Inflammatory macrophage treated with lipopolysaccharide for 1 hour (primary cell): ENCODE measurements around the gene UGT1A7.
A peak's percentile ranks its signal among the peaks of the same experiment; 100 is the strongest.
"Not testable (repeated sequence)": the region's sequence is repeated elsewhere in the genome, so short reads cannot be mapped to it uniquely, and the experiment has no call there.

Source experiments
- DNase-seq, 2 donors: peaks; one replicate each; pipeline ENCODE4 v3.0.0-alpha.2; 2020 to 2022

UGT1A7 gene

DNA sequence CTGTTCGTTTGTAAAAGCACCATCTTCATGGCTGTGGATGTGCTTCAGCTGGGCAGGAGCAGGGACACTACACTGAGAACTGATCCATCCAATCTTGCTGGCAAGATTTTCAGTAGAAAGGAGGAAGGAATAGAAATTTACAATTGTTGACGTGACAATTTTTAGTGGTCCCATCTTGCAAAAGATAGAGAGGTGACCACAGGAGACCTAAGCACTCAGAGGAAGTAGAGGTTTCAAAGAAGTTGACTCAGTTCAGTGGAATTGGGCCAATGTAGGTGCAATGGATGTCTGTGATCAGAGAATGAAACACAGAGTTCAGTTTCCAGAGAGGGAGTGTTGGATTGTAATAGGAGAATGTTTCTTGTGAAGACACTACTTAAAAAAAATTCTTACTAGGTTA is 32.4 kb downstream of the UGT1A7 start:
- no peak for DNase-seq

DNA sequence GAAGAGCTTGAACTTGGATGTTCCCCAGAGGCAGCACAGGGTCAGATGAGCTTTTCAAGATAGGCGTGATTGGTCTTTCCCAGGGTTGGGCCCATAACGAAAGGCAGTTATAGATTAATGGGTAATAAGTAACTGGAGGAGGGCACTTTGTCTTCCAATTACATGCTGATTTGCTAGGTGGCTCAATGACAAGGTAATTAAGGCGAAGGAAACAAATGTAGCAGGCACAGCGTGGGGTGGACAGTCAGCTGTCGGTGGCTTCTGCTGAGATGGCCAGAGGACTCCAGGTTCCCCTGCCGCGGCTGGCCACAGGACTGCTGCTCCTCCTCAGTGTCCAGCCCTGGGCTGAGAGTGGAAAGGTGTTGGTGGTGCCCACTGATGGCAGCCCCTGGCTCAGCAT is 36.9 kb downstream of the UGT1A7 start, which contains the start of gene UGT1A4:
Gene UGT1A4, plus strand, starts transcription at position 185 of the 400 bp plus-strand sequence. Its CDS starts 85 bp downstream, at position 270.
- DNase-seq, result no peak

DNA sequence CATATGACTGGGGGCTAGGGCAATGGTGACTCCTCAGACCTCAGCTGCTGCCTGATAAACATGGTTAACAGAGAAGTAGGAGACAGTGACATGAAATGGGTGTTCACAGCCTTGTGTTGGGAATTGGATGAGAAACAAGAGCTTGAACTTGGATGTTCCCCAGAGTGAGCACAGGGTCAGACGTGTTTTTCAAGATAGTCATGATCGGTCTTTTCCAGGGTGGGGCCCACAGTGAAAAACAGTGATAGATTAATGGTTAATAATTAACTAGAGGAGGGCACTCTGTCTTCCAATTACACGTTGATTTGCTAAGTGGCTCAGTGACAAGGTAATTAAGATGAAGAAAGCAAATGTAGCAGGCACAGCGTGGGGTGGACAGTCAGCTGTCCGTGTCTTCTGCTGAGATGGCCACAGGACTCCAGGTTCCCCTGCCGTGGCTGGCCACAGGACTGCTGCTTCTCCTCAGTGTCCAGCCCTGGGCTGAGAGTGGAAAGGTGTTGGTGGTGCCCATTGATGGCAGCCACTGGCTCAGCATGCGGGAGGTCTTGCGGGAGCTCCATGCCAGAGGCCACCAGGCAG is 47.1 kb downstream of the UGT1A7 start, which contains the start of gene UGT1A3:
Gene UGT1A3, plus strand, starts transcription at position 320 of the 579 bp plus-strand sequence. Its CDS starts 85 bp downstream, at position 405.
- DNase-seq, result no peak

DNA sequence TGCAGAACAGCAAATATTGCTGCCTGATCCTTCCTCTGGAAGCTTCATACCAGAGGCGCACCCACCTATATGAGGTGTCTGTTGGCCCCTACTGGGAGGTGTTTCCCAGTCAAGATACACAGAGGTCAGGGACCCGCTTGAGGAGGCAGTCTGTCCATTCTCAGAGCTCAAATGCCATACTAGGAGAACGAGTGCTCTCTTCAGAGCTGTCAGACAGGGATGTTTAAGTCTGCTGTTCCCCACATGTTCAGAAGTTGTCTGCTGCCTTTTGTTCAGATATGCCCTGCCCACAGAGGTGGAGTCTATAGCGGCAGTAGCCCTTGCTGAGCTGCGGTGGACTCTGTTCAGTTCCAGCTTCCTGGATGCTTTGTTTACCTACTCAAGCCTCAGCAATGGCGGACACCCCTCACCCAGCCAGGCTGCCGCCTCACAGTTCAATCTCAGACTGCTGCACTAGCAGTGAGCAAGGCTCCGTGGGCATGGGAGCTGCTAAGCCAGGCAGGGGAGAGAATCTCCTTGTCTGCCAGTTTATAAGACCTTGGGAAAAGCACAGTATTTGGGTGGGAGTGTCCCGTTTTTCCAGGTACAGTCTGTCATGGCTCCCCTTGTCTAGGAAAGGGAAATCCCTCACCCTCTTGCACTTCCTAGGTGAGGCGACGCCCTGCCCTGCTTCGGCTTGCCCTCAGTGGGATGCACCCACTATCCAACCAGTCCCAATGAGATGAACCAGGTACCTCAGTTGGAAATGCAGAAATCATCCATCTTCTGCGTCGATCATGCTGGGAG is 55.4 kb downstream of the UGT1A7 start:
- DNase-seq, result not testable (repeated sequence)

DNA sequence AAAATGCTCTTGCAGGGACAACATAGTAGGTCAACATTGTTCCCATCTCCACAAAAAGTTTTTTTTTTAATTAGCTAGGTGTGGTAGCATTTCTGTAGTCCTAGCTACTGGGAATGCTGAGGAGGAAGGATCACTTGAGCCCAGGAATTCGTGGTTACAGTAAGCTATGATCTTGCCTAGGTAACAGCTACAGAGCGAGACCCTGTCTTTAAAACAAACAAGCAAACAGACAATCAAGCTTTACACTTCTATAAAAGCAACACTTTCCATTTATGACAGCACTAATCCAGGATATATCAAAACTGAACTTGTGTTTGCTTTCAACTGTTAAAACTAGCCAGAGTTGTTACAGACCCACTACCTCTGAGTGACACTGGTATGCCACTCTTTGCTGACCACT is 59.2 kb downstream of the UGT1A7 start:
- DNase-seq, result no peak

DNA sequence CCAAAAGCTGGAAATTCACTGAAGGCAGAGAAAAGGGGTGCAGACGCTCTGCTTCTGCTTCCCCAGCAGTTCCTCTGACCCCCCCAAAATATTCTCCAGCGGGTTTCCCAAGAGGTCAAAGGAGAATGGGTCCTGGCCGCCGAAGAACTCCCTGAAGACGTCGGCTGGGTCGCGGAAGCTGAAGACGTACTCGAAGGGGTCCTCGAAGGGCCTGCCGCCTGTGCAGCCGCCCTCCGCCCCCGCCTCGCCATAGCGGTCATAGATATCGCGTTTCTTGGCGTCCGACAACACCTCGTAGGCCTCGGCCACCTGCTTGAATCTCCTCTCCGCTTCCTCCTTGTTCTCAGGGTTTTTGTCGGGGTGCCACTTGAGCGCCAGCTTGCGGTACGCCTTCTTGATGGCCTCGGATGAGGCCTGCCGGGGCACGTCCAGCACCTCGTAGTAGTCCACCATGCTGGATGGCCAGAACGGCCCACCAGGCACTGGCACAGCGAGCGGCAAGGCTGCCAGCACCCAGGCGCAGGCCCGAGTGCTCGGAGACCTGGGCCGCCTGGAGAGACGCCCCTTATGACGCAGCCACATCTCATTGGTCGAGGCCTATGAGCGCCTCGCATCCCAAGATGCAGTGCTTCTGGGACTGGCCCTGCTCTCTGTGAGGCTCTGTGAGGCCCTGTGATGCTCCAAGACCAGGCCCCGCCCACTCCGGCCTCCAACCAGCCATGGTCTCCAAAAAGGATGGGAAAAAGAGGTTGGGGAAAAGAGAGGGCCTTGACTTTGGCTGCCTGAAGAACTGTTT is 62.0 kb downstream of the UGT1A7 start:
- no peak for DNase-seq

DNA sequence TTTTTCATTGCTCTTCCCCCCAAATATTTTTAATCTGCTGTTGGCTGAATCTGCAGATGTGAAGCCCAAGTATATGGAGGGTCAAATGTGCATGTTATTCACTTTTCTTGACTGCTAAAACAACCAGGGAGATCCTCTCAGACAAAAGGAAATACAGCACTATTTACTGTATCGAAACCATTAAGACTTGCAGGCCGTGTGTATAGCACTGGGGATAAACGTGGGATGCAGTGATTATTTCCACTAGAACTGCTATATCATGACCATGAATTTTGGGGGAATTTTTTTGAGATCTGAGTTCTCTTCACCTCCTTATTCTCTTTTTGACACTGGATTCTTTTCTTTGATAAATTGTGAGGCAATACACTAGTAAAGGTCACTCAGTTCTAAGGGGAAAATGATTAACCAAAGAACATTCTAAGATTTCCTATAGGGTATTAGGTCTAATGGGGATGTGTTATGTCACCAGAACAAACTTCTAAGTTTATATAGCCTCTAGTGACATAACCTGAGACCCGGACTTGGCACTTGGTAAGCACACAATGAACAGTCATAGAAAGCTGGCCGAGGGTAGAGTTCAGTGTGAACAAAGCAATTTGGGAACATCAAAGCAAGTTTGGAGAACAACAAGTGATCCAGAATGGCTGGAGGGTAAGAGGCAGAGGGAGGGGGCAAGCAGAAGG is 63.5 kb downstream of the UGT1A7 start:
- DNase-seq, result no peak

DNA sequence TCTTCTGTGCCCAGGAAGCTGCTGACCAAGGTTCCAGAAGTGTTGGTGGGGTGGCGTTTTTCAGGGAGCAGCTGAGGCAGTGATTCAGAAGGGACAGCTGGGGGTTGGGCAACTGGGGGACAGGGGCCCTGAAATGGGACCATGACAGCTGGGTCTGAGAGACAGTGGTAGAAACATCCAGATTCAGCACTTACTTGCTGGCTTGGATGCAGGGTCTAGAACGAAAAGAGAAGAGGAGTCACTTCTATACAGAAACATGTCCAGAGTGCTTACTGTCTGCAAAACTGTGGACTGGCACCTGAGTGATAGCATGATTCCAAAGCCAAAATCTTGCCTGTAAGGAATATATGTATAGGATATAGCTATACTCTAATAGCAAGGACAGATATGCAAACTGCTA is 64.1 kb downstream of the UGT1A7 start:
- not testable (repeated sequence) for DNase-seq

DNA sequence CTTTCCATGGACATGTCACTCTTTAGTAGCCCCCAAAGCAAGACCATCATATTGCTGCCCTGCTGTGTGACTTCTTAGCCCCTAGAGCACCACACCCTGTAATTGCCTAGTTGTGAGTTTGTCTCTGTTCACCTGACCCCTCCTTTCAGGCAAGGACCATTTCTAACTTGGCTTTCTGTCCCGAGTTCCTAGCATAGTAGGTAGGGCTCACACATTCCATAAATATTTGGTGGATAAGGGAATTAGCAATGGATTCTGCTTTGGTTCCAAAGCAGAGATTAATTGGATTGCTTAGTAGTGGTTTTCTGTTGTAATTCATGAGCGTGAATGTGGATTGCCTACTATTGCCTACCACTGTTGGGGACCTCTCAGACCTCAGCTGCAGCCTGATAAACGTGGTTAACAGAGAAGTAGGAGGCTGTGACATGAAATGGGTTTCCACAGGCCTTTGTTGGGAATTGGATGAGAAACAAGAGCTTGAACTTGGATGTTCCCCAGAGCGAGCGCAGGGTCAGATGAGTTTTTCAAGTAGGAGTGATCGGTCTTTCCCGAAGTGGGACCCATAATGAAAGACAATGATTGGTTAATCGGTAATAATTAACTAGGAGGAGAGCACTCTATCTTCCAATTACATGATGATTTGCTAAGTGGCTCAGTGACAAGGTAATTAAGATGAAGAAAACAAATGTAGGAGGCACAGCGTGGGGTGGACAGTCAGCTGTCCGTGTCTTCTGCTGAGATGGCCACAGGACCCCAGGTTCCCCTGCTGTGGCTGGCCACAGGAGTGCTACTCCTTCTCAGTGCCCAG is 65.0 kb downstream of the UGT1A7 start:
- no peak for DNase-seq

DNA sequence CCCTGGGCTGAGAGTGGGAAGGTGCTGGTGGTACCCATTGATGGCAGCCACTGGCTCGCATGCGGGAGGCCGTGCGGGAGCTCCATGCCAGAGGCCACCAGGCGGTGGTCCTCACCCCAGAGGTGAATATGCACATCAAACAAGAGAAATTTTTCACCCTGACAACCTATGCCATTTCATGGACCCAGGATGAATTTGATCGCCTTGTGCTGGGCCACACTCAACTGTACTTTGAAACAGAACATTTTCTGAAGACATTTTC is 65.5 kb downstream of the UGT1A7 start:
- no peak for DNase-seq

DNA sequence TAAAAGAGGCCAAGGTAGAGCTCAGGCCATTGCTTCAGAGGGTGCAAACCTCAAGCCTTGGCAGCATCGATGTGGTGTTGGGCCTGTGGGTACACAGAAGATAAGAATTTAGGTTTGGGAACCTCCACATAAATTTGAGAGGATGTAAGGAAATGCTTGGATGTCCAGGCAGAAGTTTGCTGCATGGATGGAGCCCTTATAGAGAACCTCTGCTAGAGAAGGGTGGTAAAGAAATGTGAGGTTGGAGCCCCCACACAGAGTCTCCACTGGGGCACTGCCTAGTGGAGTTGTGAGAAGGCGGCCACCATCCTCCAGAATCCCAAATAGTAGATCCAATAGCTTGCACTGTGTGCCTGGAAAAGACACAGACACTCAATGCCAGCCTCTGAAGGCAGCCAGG is 69.0 kb downstream of the UGT1A7 start:
- not testable (repeated sequence) for DNase-seq

DNA sequence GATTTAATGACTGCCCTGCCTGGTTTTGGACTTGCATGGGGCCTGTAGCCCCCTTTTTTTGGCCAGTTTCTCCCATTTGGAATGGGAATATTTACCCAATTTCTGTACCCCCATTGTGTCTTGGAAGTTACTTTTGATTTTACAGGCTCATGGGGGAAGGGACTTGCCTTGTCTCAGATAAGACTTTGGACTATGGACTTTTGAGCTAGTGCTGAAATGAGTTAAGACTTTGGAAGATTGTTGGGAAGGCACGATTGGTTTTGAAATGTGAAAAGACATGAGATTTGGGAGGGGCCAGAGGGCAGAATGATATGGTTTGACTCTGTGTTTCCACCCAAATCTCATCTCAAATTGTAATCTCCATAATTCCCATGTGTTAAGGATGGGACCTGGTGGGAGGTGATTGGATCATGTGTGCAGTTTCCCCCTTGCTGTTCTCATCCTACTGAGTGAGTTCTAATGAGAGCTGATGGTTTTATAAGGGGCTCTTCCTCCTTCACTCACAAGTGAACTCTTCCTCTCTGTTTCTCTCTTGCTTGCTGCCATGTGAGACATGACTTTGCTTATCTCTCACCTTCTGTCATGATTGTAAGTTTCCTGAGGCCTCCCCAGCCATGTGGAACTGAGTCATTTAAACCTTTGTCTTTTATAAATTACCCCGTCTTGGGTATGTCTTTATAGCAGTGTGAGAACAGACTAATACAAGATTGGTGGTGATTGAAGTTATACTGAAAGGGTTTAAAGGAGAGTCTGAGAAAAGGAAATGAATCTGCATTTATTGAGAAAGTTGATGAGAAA is 69.7 kb downstream of the UGT1A7 start:
- not testable (repeated sequence) for DNase-seq

DNA sequence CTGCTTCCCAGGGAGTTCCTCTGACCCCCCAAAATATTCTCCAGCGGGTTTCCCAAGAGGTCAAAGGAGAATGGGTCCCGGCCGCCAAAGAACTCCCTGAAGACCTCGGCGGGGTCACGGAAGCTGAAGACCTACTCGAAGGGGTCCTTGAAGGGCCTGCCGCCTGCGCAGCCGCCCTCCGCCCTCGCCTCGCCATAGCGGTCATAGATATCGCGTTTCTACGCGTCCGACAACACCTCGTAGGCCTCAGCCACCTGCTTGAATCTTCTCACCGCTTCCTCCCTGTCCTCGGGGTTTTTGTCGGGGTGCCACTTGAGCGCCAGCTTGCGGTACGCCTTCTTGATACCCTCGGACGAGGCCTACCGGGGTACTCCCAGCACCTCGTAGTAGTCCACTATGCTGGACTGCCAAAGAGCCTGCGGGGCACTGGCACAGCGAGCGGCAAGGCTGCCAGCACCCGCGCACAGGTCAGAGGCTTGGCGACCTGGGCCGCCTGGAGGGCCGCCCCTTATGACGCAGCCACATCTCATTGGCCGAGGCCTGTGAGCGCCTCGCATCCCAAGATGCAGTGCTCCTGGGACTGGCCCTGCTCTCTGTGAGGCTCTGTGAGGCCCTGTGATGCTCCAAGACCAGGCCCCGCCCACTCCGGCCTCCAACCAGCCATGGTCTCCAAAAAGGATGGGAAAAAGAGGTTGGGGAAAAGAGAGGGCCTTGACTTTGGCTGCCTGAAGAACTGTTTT is 73.3 kb downstream of the UGT1A7 start:
- no peak for DNase-seq

DNA sequence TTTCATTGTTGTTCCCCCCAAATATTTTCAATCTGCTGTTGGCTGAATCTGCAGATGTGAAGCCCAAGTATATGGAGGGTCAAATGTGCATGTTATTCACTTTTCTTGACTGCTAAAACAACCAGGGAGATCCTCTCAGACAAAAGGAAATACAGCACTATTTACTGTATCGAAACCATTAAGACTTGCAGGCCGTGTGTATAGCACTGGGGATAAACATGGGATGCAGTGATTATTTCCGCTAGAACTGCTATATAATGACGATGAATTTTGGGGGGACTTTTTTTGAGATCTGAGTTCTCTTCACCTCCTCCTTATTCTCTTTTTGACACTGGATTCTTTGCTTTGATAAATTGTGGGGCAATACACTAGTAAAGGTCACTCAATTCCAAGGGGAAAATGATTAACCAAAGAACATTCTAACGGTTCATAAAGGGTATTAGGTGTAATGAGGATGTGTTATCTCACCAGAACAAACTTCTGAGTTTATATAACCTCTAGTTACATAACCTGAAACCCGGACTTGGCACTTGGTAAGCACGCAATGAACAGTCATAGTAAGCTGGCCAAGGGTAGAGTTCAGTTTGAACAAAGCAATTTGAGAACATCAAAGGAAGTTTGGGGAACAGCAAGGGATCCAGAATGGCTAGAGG is 74.9 kb downstream of the UGT1A7 start:
- DNase-seq, result no peak

DNA sequence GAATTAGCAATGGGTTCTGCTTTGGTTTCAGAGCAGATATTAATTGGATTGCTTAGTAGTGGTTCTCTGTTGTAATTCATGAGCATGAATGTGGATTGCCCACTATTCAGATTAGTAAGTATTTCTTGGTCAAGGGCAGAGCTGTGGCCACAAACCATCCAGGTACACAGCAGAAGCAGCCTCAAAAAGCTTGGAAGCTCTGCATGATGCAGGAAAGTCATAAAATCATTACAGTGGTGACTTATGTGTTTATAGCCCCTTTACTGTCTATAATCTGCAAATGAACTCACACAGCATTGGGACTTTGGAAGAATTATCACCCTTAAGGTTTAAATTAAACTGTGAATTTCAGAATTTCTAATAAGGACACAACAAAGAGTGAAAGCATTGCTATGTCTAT is 76.4 kb downstream of the UGT1A7 start:
- no peak for DNase-seq

DNA sequence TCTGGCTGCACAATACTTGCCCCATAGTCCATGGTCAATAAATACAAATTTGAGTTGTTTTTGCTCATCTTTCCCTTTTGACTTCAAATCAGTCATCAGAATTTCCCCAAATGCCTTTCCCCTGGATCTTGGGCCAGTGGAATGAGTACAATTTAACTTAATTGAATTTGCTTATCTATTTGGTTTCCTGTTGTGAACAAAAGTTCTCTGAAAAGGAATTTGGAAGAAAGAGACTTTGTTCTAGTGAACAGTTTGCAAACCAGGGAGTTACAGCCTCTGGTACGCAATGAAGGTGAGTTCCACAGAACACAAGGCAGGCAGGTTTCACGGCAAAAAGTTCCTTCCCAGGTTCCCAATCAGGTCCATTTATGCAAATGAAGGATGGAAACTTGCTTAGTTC is 77.1 kb downstream of the UGT1A7 start:
- DNase-seq, result no peak

DNA sequence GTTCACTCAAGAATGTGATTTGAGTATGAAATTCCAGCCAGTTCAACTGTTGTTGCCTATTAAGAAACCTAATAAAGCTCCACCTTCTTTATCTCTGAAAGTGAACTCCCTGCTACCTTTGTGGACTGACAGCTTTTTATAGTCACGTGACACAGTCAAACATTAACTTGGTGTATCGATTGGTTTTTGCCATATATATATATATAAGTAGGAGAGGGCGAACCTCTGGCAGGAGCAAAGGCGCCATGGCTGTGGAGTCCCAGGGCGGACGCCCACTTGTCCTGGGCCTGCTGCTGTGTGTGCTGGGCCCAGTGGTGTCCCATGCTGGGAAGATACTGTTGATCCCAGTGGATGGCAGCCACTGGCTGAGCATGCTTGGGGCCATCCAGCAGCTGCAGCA is 78.3 kb downstream of the UGT1A7 start, which contains the start of gene UGT1A1:
Gene UGT1A1, plus strand, starts transcription at position 228 of the 400 bp plus-strand sequence. Its CDS starts 18 bp downstream, at position 246.
- DNase-seq, result no peak

DNA sequence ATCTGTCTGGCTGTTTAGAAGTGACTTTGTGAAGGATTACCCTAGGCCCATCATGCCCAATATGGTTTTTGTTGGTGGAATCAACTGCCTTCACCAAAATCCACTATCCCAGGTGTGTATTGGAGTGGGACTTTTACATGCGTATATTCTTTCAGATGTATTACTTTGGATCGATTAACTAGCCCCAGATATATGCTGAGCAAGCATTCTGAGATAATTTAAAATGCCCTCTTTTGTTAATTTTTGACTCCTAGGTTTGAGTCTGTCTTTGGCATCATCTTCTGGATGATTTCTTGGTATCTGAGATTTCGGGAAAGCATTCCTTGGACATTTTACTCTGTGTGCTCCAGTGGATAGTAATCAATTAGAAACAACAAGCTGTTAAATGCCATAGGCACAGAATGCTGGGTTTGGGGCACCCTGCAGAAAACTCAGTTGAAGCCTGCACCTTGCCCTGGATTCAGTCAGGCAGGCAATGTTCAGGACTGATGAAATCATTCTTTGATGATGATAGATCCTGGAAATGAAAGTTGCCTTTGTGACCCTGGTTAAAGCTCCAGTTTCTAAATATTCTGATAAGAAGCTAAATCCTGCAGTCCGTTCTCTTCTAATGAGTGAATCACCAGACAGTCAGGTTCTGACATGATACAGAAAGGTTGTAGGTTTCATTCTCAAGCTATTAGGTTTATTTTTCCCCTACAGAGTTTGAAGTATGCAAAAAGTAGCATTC is 79.5 kb downstream of the UGT1A7 start:
- DNase-seq, result no peak

DNA sequence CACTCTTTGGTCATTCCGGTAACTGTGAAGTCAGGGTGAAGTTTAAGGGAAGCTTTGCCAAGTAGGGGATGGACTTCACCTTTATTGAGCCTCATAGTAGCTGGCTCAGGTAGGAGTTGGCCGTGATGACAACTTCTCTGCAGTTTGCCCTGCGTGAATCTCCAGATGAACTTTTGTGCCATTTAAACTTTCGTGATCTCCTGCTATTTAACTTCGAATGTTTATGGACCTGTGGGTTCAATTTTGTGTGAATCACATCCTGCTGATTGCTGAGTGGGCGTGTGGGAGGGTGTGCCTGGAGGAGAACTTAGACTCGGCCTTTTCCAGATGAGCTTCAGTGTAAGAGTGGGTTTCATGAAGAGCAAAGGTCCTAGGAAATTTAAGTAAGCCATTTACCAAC is 82.6 kb downstream of the UGT1A7 start:
- peak in 1 of 2 donors; percentile 1 for DNase-seq
